Thyroid gland (tissue), 4 donors: ENCODE results near the gene COL8A1. TPM values are rescaled to one million over a fixed set of nuclear protein-coding genes. Genes with fewer than 3 reads are reported as not detected.

Source experiments
- DNase-seq, 2 donors: peaks; one replicate each; pipeline ENCODE4 v3.0.0-alpha.2; 2019
- H3K27ac ChIP-seq, 3 donors: fragments of 200-600 bp; sonication (generic); 1 replicate in 2 of 3; 2 replicates in 1 of 3; pipeline ENCODE4 v1.5.1; 2016 to 2019; ENCODE audit warnings: mild to moderate bottlenecking in 1 of 3, moderate library complexity in 1 of 3
- H3K27me3 ChIP-seq: fragments of 200-600 bp; sonication (generic); one replicate; pipeline ENCODE4 v1.5.1; 2019
- H3K36me3 ChIP-seq, 2 donors: fragments of 200-600 bp; sonication (generic); one replicate each; pipeline ENCODE4 v1.5.1; 2016 to 2019
- H3K4me1 ChIP-seq, 2 donors: fragments of 200-600 bp; sonication (generic); one replicate each; pipeline ENCODE4 v1.5.1; 2017 to 2019
- H3K4me3 ChIP-seq, 3 donors: fragments of 200-600 bp; sonication (generic); replicated peaks in 1 of 3; 1 replicate in 2 of 3; 2 replicates in 1 of 3; pipeline ENCODE4 v1.5.1; 2016; ENCODE audit warnings: mild to moderate bottlenecking in 1 of 3
- H3K9me3 ChIP-seq: fragments of 200-600 bp; sonication (generic); one replicate; pipeline ENCODE4 v1.5.1; 2017
- CTCF ChIP-seq, 6 experiments: fragments of 200-600 bp in 3 of 6; fragments of 450-650 bp in 3 of 6; sonication (generic) in 3 of 6; IDR thresholded peaks; one replicate each; pipeline ENCODE4 v1.5.1; 2016 to 2019; ENCODE audit warnings: antibody characterized with exemption in 6 of 6, mild to moderate bottlenecking in 2 of 6, inconsistent platforms in 1 of 6, moderate library complexity in 1 of 6
- POLR2A ChIP-seq, 2 donors: fragments of 450-650 bp; IDR thresholded peaks; one replicate each; pipeline ENCODE4 v1.6.1; 2017; ENCODE audit warnings: antibody characterized with exemption in 2 of 2, mild to moderate bottlenecking in 2 of 2, moderate library complexity in 1 of 2
- WGBS, 2 donors: methylation state at CpG; one replicate each; pipeline ENCODE4 v1.1.5; 2017; 5-methylcytosine and 5-hydroxymethylcytosine counted together
- intact Hi-C: fragments of 100-400 bp; cut with DNase I; formaldehyde crosslinking; loops from one replicate; pipeline ENCODE4 v1.15.1; 2023
- total RNA-seq, 4 donors: library from RNA; depleted of rRNA; stranded (reverse); fragments of >200 nt; gene quantifications; one replicate each; pipeline ENCODE4 v1.2.3, GENCODE V29; 2016

Gene COL8A1
- total RNA-seq, 4 donors from 2014 or later: 65.6 to 156 (median 95.6) TPM

DNA sequence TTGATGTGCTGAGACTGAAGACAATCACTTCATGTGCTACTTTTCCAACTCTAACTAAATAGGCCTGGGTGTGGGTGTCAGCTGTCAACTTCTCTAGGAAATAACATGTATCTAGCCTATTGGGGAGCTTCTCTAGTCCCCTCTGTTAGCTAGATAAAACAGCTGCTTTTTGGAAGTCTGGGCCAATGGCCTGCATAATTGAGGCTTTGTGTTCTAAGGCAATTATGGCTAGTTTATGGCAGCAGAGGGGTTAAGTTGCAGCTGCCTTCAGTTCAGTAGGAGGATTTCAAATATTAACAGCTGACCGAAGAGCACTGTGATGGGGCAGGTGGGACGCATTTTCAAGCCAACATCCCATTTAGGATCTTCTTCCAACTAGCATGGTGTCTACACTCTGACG, 6.4 kb downstream of the COL8A1 start:
- H3K4me3 ChIP-seq: no peak overlapping the region
- no peaks in the 10 kb centered on the region for H3K36me3 ChIP-seq
- H3K27me3 ChIP-seq: no peaks in the 10 kb centered on the region
- H3K4me1 ChIP-seq: peaks cover 28 to 58% of the 10 kb centered on the region in 2 donors
- H3K27ac ChIP-seq: peak overlapping the region; percentile 6 to 69 (median 57)
- H3K9me3 ChIP-seq: no peaks in the 10 kb centered on the region
- DNase-seq: no peak
- no peak for TF ChIP-seq POLR2A (IDR thresholded peaks at IDR 0.05)
- no peak for TF ChIP-seq CTCF (IDR thresholded peaks at IDR 0.05)
- intact Hi-C loops: loop anchor here (5.0 kb wide), 1 partner anchor 108 kb away; no protein-coding TSS in a partner anchor
- 97 to 98% methylated on average over 3 of the region's 3 CpGs for whole genome bisulfite sequencing, 2 donors

GRCh38 chr3:99645277-99646106, 7.1 kb downstream of the COL8A1 start:
- Histone ChIP-seq H3K4me1 (peaks cover 34 to 59% of the 10 kb centered on the region in 2 donors), H3K27ac (peak overlapping the region; percentile 57 to 94 (median 69)), H3K36me3 (no peaks in the 10 kb centered on the region), H3K9me3 (no peaks in the 10 kb centered on the region), H3K27me3 (no peaks in the 10 kb centered on the region), H3K4me3 (no peak overlapping the region)
- intact Hi-C loops: no loop called here
- peak; percentile 9 to 80 (median 52) for TF ChIP-seq CTCF (IDR thresholded peaks at IDR 0.05)
- no peak for TF ChIP-seq POLR2A (IDR thresholded peaks at IDR 0.05)
- DNase-seq: no peak
- WGBS, 2 donors: 73 to 88% methylated on average over 5 of the region's 5 CpGs

DNA sequence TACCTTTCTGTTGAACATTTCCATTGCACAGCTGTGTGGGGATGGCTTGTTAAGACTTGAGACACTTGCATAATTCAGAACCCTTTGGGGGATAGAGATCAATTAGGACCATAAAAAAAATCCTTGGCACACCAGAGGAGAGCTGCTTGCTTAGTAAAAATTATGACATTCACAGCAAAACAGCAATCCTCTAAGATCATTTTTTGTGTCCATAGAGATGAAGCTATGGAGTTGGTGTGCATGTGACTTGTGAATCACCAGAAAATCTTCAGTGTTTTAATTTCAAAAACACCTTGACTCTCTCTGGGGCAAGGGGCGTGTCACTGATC, 7.7 kb downstream of the COL8A1 start:
- Histone ChIP-seq H3K27me3 (no peaks in the 10 kb centered on the region), H3K36me3 (no peaks in the 10 kb centered on the region), H3K27ac (peak overlapping the region; percentile 57 to 94 (median 69)), H3K4me3 (no peak overlapping the region), H3K9me3 (no peaks in the 10 kb centered on the region), H3K4me1 (peaks cover 35 to 59% of the 10 kb centered on the region in 2 donors)
- TF ChIP-seq POLR2A (IDR thresholded peaks at IDR 0.05) (no peak), CTCF (IDR thresholded peaks at IDR 0.05) (no peak)
- intact Hi-C loops: no loop called here
- WGBS, 2 donors: 95% methylated on average over 1 of the region's 1 CpG
- DNase-seq: no peak

DNA sequence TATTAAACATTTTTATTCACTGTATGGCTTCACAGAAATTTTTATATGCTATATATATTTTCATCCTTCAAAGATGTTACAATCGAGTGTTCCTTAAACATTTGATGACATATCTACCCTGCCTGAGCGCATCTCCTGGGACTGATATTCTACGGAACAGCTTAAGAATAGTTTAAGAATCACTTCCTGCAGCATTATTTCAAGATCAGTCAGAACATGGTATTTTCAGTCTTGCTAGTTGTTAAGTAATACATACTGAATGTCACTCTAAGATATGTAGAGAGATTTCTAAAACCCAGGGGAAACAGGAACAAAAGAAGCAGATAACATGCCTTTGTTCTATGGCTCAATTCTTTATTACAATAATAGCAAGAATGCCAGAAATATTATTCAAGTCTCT, 8.7 kb downstream of the COL8A1 start:
- DNase-seq: no peak
- Histone ChIP-seq H3K27ac (peak overlapping the region; percentile 57 to 94 (median 69)), H3K4me1 (peaks cover 42 to 61% of the 10 kb centered on the region in 2 donors), H3K9me3 (no peaks in the 10 kb centered on the region), H3K4me3 (no peak overlapping the region), H3K27me3 (no peaks in the 10 kb centered on the region), H3K36me3 (no peaks in the 10 kb centered on the region)
- TF ChIP-seq CTCF (IDR thresholded peaks at IDR 0.05) (no peak), POLR2A (IDR thresholded peaks at IDR 0.05) (no peak)
- 84 to 87% methylated on average over 3 of the region's 3 CpGs for WGBS, 2 donors
- intact Hi-C loops: no loop called here

DNA sequence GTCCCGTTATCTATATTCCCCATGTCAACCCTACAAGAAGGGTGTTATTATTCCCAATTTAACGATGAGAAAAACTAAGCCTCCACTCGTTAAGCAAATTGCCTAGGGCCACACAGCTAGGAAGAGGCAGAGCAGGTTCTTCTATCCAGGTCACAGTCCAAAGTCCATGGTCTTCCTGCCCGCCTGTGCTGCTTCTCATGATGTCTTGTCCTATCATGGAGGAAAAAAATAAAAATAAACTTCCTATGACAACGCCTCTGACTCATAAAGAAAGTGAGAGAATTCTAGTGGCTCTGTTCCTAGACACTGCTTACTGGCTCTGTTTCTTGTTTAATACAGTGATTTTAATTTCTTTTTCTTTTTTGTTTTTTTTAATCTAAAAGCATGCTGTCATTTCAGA, 9.7 kb downstream of the COL8A1 start:
- intact Hi-C loops: no loop called here
- 71 to 75% methylated on average over 5 of the region's 5 CpGs for WGBS, 2 donors
- peaks cover 52 to 72% of the 10 kb centered on the region in 2 donors for H3K4me1 ChIP-seq

More for the DNA sequence above, 9.7 kb downstream of the COL8A1 start:
- Histone ChIP-seq H3K36me3 (no peaks in the 10 kb centered on the region), H3K4me3 (no peak overlapping the region), H3K9me3 (no peaks in the 10 kb centered on the region), H3K27me3 (no peaks in the 10 kb centered on the region), H3K27ac (peak overlapping the region; percentile 69 to 94 (median 93))
- DNase-seq: no peak
- TF ChIP-seq CTCF (IDR thresholded peaks at IDR 0.05): no peak
- TF ChIP-seq POLR2A (IDR thresholded peaks at IDR 0.05): no peak
